HCT116 (cell line): Measurements from ENCODE around the gene SUN5. TPM values are rescaled to one million over a fixed set of nuclear protein-coding genes. Genes with fewer than 3 reads are reported as not detected.

ENCODE experiments used
- ATAC-seq: fragments of 200-7000 bp; cut with Tn5 transposase; 2 replicates; pipeline ENCODE4 v1.9.1; 2020; ENCODE audit warnings: mild to moderate bottlenecking, moderate library complexity
- BruUV-seq: library from RNA; stranded (reverse); fragments of 400-500 nt; replicated peaks from 2 replicates; lab custom pipeline; 2021; lab: Mats Ljungman, UMichigan
- CTCF ChIA-PET: fragments of 300-600 bp; sonication (Branson Sonifier 250); formaldehyde crosslinking; loops from one replicate; lab custom pipeline; 2021; ENCODE audit warnings: antibody characterized with exemption; lab: Charles Lee
- POLR2A ChIA-PET: fragments of 300-600, 350-600 bp; sonication (Branson Sonifier 250); formaldehyde crosslinking; loops from one replicate; lab custom pipeline; 2021; ENCODE audit warnings: antibody characterized with exemption; lab: Charles Lee
- RAD21 ChIA-PET, 2 experiments: fragments of 300-600 bp; sonication (Branson Sonifier 250); formaldehyde crosslinking; loops; one replicate each; lab custom pipeline; 2023; ENCODE audit warnings: low total read pairs in 2 of 2; ENCODE audit not compliant: uncharacterized antibody in 2 of 2, unreplicated experiment in 2 of 2, low non-redundant PET in 1 of 2; lab: Charles Lee
- DNase-seq: peaks from one replicate; pipeline ENCODE4 v3.0.0-alpha.2; 2010; ENCODE audit warnings: low read depth, low spot score
- H2AFZ ChIP-seq: fragments of 200-600 bp; shearing (Covaris generic), sonication (generic); 2 replicates; pipeline ENCODE4 v1.6.1; 2017; ENCODE audit warnings: low read depth, mixed run types, mixed read lengths, antibody characterized with exemption, low read length; ENCODE audit not compliant: poor library complexity, severe bottlenecking
- H3K27ac ChIP-seq: 2 replicates; pipeline ENCODE4 v1.5.1; 2012; ENCODE audit warnings: low read depth, low read length
- H3K27me3 ChIP-seq: fragments of 200-600 bp; sonication (generic); 2 replicates; pipeline ENCODE4 v1.6.1; 2016; ENCODE audit warnings: mixed run types, low read length, mixed read lengths; ENCODE audit not compliant: insufficient read depth
- H3K36me3 ChIP-seq, 2 experiments: fragments of 200-500 bp in 1 of 2; fragments of 200-600 bp in 1 of 2; sonication (Bioruptor generic) in 1 of 2; sonication (generic) in 1 of 2; 2 replicates each; pipeline versions ENCODE4 v1.5.1 to v1.6.1; 2014 to 2016; ENCODE audit warnings: low read length in 2 of 2, inconsistent platforms in 1 of 2, mixed read lengths in 1 of 2, mixed run types in 1 of 2; ENCODE audit not compliant: insufficient read depth in 2 of 2, control insufficient read depth in 1 of 2
- H3K4me1 ChIP-seq, 2 experiments: fragments of 200-600 bp in 1 of 2; sonication (generic) in 1 of 2; 2 replicates each; pipeline versions ENCODE4 v1.5.1 to v1.6.1; 2012 to 2017; ENCODE audit warnings: low read length in 2 of 2, inconsistent platforms in 1 of 2, mild to moderate bottlenecking in 1 of 2, mixed read lengths in 1 of 2, mixed run types in 1 of 2, moderate library complexity in 1 of 2; ENCODE audit not compliant: insufficient read depth in 2 of 2, control insufficient read depth in 1 of 2
- H3K4me2 ChIP-seq: fragments of 200-600 bp; sonication (generic); 2 replicates; pipeline ENCODE4 v1.6.1; 2017; ENCODE audit warnings: mixed run types, low read length, mixed read lengths
- H3K4me3 ChIP-seq, 2 experiments: fragments of 200-600 bp in 1 of 2; sonication (generic) in 1 of 2; replicated peaks in 1 of 2; 2 replicates each; pipeline ENCODE4 v1.5.1; 2011 to 2016; ENCODE audit warnings: low read length in 2 of 2, control low read depth in 1 of 2, low read depth in 1 of 2, mild to moderate bottlenecking in 1 of 2, mixed read lengths in 1 of 2, mixed run types in 1 of 2
- H3K79me2 ChIP-seq: fragments of 200-600 bp; sonication (generic); 2 replicates; pipeline ENCODE4 v1.6.1; 2017; ENCODE audit warnings: mild to moderate bottlenecking, mixed run types, low read length, moderate library complexity, mixed read lengths; ENCODE audit not compliant: insufficient read depth
- H3K9ac ChIP-seq: fragments of 200-600 bp; sonication (generic); 2 replicates; pipeline ENCODE4 v1.6.1; 2016; ENCODE audit warnings: low read length, mixed read lengths
- H3K9me2 ChIP-seq: fragments of 200-600 bp; sonication (generic), shearing (Covaris generic); 2 replicates; pipeline ENCODE4 v1.6.1; 2017; ENCODE audit warnings: mixed run types, mild to moderate bottlenecking, moderate library complexity; ENCODE audit not compliant: insufficient read depth
- H3K9me3 ChIP-seq, 2 experiments: fragments of 200-500 bp in 1 of 2; fragments of 200-600 bp in 1 of 2; sonication (Bioruptor generic) in 1 of 2; sonication (generic) in 1 of 2; 2 replicates each; pipeline ENCODE4 v1.6.1; 2014 to 2017; ENCODE audit warnings: low read length in 2 of 2, mixed read lengths in 2 of 2, inconsistent platforms in 1 of 2, low read depth in 1 of 2, mild to moderate bottlenecking in 1 of 2, mixed run types in 1 of 2, moderate library complexity in 1 of 2; ENCODE audit not compliant: control insufficient read depth in 1 of 2, insufficient read depth in 1 of 2
- H4K20me1 ChIP-seq: fragments of 200-600 bp; sonication (generic), shearing (Covaris generic); 2 replicates; pipeline ENCODE4 v1.6.1; 2017; ENCODE audit warnings: mixed run types, mild to moderate bottlenecking, moderate library complexity; ENCODE audit not compliant: insufficient read depth
- CBX3 ChIP-seq: IDR thresholded peaks from 2 replicates; pipeline ENCODE4 v1.6.1; 2012; ENCODE audit warnings: low read depth
- CEBPB ChIP-seq: IDR thresholded peaks from 2 replicates; pipeline ENCODE4 v1.6.1; 2012; ENCODE audit warnings: low read depth
- CTCF ChIP-seq, 3 experiments: fragments of 200-600 bp in 1 of 3; sonication (generic) in 1 of 3; IDR thresholded peaks in 2 of 3; conservative IDR thresholded peaks in 1 of 3; 2 replicates each; pipeline ENCODE4 v1.5.1; 2012 to 2017; ENCODE audit warnings: low read depth in 2 of 3, low read length in 2 of 3, antibody characterized with exemption in 1 of 3, borderline replicate concordance in 1 of 3, control low read depth in 1 of 3, mild to moderate bottlenecking in 1 of 3, mixed read lengths in 1 of 3, mixed run types in 1 of 3, moderate library complexity in 1 of 3; ENCODE audit not compliant: insufficient read depth in 1 of 3
- EZH2phosphoT487 ChIP-seq: fragments of 200-600 bp; IDR thresholded peaks from 2 replicates; pipeline ENCODE4 v1.6.1; 2018; ENCODE audit warnings: antibody characterized with exemption, borderline replicate concordance
- FOSL1 ChIP-seq: IDR thresholded peaks from 2 replicates; pipeline ENCODE4 v1.6.1; 2012; ENCODE audit warnings: low read depth
- JUND ChIP-seq: IDR thresholded peaks from 2 replicates; pipeline ENCODE4 v1.6.1; 2012
- POLR2A ChIP-seq: IDR thresholded peaks from 2 replicates; pipeline ENCODE4 v1.7.0; 2011; ENCODE audit warnings: borderline replicate concordance; ENCODE audit not compliant: insufficient read depth, insufficient read length; ENCODE audit errors: extremely low read depth
- RAD21 ChIP-seq: IDR thresholded peaks from 2 replicates; pipeline ENCODE4 v1.6.1; 2012; ENCODE audit warnings: low read depth, mild to moderate bottlenecking
- SRF ChIP-seq: IDR thresholded peaks from 2 replicates; pipeline ENCODE4 v1.6.1; 2012; ENCODE audit warnings: low read depth
- ZNF274 ChIP-seq: fragments of 200-500 bp; sonication (Bioruptor generic); IDR thresholded peaks from 2 replicates; pipeline ENCODE4 v1.6.1; 2014; ENCODE audit warnings: mild to moderate bottlenecking, low read depth, low read length, inconsistent platforms
- intact Hi-C: fragments of 100-400 bp; cut with micrococcal nuclease; formaldehyde crosslinking; loops from 2 replicates; pipeline ENCODE4 v1.10.0; 2022
- total RNA-seq: library from RNA; stranded (reverse); gene quantifications from one replicate; pipeline ENCODE4 v1.2.1, GENCODE V29; 2021; ENCODE audit not compliant: unreplicated experiment

SUN5 gene
- total RNA-seq, 1 experiment from 2014 or later: not detected

GRCh38 chr20:32945710-32946221 lies 58.5 kb downstream of the SUN5 start:
- Histone ChIP-seq H3K9me3 (no peaks in the 10 kb centered on the region), H3K9me2 (no peaks in the 10 kb centered on the region), H3K4me3 (no peak overlapping the region), H3K27ac (no peak overlapping the region), H3K36me3 (no peaks in the 10 kb centered on the region), H3K4me2 (no peak overlapping the region), H2AFZ (peak overlapping the region; percentile 79), H3K4me1 (no peaks in the 10 kb centered on the region), H3K27me3 (peaks cover 12% of the 10 kb centered on the region; the same call in 1 of the 2 replicates), H3K79me2 (no peaks in the 10 kb centered on the region), H3K9ac (no peak overlapping the region), H4K20me1 (no peaks in the 10 kb centered on the region)
- DNase-seq (peak; percentile 21), ATAC-seq (peak; percentile 96)
- ChIA-PET POLR2A (no interaction called here), RAD21 (no interaction called here), CTCF (interaction anchor here (1.0 to 3.3 kb wide), 4 partner anchors 44 to 271 kb away, joined by 3 to 22 read pairs (median 5); partner anchors contain the start of gene C20orf203)
- TF ChIP-seq RAD21 (peak; percentile 50), CEBPB (no peak), FOSL1 (no peak), POLR2A (no peak), CTCF (IDR thresholded peaks at IDR 0.05 in 2 of 3, conservative IDR thresholded peaks at IDR 0.05 in 1 of 3; ENCODE audit: borderline replicate concordance in 1 of 3, insufficient read depth in 1 of 3, low read depth in 2 of 3, low read length in 2 of 3) (peak; percentile 33 to 68 (median 66); a peak in 4 of 6 replicates), EZH2phosphoT487 (no peak), JUND (no peak), ZNF274 (no peak), CBX3 (no peak), SRF (no peak)
- intact Hi-C loops: loop anchor here (1.0 kb wide), 1 partner anchor 43 kb away; no protein-coding TSS in a partner anchor
- no TSS peak for BruUV-seq
